GM12892 (cell line): ENCODE results near the gene HERPUD1.

Experiments
- POLR2A ChIP-seq: IDR thresholded peaks from 2 replicates; pipeline ENCODE4 v1.6.1; 2011; ENCODE audit warnings: low read depth, low read length, control low read depth
- POLR2AphosphoS5 ChIP-seq: IDR thresholded peaks from 2 replicates; pipeline ENCODE4 v1.6.1; 2011; ENCODE audit warnings: low read depth, low read length, control low read depth
- TAF1 ChIP-seq: IDR thresholded peaks from 2 replicates; pipeline ENCODE4 v1.6.1; 2011; ENCODE audit warnings: low read depth, mild to moderate bottlenecking, control low read depth, low read length, borderline replicate concordance

DNA sequence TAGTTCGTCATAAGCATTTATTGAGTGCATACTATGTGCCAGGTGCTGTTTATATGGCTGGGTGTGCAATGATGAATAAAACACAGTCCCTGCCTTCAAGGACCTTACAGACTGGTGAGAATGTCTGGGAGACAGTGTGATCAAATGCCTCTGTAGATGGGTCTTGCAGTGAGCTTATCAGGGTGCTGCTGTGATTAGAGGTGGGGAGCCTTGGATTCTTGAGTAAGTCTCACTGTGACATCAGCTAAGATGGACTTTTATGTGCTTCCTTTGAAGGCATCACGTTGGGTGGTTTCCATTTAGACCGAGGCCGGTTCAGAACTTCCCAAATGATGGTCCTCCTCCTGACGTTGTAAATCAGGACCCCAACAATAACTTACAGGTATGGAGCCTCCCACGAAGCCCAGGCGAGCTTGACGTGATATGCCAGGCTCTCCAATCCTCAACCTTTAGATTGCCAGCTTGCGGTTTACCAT, 10.0 kb downstream of the HERPUD1 start:
- no peak for TF ChIP-seq TAF1
- peak; percentile 81; the same call in 1 of the 2 replicates for TF ChIP-seq POLR2AphosphoS5
- peak; percentile 63 for TF ChIP-seq POLR2A
